Spleen (tissue), 7 donors: ENCODE measurements around the gene TRPM8.

ENCODE experiments used
- POLR2A ChIP-seq, 3 donors: fragments of 450-650 bp; IDR thresholded peaks; one replicate each; pipeline ENCODE4 v1.5.1; 2017; ENCODE audit warnings: antibody characterized with exemption in 3 of 3, mild to moderate bottlenecking in 1 of 3
- TF ChIP-seq, protein P1 (sequence below), 11 experiments: fragments of 200-600 bp in 7 of 11; fragments of 450-650 bp in 4 of 11; sonication (generic) in 4 of 11; IDR thresholded peaks in 8 of 11; conservative IDR thresholded peaks in 3 of 11; 1 replicate in 7 of 11; 2 replicates in 4 of 11; pipeline versions ENCODE4 v1.4.0 to v1.8.0; 2016 to 2021; ENCODE audit warnings: antibody characterized with exemption in 11 of 11, inconsistent platforms in 4 of 11, mild to moderate bottlenecking in 1 of 11
- donor health status: DM: no; HTN: no; CAD: no; lungs with moderate emphysema.
- donor health status: DM: no; HTN: no; CAD: no.
- donor health status: DM: no; HTN: no; CAD: no.

DNA sequence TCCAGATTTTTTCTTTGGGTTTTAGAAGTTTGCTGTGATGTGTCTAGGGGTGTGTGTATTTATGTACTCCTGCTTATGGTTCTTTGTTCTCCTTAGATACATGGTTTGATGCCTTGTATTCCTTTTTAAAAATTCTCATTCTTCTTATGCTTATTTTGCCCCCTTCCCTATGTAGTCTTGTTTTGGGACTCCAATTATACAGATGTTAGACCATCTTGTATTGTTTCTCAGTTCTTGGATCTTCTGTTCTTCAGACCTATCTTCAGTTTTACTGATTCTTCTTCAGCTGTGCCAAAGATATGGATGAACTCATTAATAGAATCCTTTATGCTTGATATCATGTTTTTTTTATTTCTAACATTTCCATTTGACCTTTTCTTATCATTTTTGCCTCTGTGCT is 34.8 kb upstream of the TRPM8 start:
- TF ChIP-seq, protein P1, sequence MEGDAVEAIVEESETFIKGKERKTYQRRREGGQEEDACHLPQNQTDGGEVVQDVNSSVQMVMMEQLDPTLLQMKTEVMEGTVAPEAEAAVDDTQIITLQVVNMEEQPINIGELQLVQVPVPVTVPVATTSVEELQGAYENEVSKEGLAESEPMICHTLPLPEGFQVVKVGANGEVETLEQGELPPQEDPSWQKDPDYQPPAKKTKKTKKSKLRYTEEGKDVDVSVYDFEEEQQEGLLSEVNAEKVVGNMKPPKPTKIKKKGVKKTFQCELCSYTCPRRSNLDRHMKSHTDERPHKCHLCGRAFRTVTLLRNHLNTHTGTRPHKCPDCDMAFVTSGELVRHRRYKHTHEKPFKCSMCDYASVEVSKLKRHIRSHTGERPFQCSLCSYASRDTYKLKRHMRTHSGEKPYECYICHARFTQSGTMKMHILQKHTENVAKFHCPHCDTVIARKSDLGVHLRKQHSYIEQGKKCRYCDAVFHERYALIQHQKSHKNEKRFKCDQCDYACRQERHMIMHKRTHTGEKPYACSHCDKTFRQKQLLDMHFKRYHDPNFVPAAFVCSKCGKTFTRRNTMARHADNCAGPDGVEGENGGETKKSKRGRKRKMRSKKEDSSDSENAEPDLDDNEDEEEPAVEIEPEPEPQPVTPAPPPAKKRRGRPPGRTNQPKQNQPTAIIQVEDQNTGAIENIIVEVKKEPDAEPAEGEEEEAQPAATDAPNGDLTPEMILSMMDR (IDR thresholded peaks at IDR 0.05 in 8 of 11, conservative IDR thresholded peaks at IDR 0.05 in 3 of 11), result no peak
- TF ChIP-seq POLR2A (IDR thresholded peaks at IDR 0.05), result no peak
